Measurements from ENCODE around the gene MAFG.
A peak's percentile ranks its signal among the peaks of the same experiment; 100 is the strongest.
"Not testable (repeated sequence)": the region's sequence is repeated elsewhere in the genome, so short reads cannot be mapped to it uniquely, and the experiment has no call there.

MAFG gene

DNA sequence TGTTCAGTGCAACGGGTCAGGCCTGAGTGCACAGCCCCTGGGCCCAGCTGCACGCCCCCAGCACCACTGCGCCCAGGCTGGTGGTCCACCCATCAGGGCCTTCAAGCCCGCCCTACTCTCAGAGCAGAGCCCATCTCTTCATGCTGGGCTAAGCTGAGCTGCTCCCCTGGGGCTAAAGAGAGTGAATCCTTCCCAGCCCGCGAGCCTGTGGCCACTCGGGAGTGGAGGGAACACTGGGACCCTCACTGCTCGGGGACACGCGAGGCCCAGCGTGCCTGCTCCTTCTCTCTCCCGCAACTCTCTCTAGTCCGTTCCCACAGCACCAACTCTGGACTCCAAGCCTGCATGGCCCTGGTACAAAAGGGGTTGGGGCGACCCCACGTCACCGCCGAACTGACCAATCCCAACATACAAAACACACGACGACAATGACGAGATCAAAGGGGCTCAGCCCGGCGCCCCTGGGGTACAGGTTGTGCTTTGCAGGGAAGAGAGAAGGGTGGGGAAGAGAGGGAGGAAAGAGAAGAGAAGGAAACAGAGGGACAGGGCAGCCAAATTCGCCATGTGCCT lies 5.5 kb downstream of the MAFG start:
- no peak for DNase-seq

DNA sequence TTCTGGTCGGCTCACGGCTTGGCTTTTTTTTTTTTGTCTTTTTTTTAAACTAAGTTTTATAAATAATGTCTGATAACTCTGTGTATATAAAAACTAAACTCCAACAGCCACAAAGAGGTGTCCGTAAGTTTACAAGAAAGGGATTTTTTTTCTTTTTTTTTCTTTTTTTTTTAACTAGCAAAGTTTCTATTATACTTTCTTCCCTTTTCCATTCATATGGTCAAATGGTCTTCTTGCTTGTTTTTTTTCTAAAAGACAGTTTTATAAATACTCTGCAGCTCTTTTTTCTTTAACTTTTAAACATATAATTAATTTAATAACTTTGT lies 6.0 kb downstream of the MAFG start:
- DNase-seq, result no peak

DNA sequence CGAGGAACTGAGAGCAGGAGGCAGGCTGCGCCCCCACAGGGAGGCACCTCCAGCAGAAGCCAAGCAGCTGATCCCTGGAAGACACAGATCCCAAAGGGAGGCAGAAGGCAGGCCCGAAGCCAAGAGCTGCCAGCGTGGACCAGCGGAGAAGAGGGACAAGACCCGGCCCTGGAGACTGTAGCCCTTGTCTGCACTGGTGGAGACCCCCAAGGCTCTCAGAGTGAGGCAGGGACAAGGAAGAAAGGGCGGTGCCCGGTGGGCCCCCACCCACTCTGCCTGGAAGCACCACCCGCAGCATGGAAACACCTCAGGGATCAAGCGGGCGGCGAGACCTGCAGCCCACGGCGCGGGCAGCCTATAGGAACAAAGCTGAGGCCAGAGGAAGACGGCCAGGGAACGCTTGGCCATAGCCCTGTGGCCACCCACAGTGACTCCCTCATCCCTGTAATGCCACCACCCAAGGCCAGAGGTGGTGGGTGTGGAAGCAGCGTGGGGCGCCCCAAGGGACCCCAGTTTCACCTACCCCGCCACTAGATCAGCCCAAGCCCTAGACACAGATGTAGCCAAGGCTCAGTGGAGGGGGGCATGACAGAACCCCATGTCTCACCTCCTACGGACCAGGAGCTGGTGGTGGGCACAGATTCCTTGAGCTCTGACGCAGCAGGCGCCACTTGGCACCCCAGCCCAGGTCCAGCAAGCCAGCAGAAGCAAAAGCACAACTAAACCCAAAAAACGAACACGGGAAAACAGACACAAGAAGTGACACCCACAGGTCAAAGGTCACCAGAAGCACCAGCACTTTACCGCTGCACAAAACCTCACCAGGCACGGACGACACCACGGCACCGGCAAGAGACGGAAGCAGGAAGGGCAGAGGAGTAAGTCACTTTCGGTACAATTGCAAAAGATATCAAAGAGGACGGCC lies 6.7 kb downstream of the MAFG start:
- no peak for DNase-seq

DNA sequence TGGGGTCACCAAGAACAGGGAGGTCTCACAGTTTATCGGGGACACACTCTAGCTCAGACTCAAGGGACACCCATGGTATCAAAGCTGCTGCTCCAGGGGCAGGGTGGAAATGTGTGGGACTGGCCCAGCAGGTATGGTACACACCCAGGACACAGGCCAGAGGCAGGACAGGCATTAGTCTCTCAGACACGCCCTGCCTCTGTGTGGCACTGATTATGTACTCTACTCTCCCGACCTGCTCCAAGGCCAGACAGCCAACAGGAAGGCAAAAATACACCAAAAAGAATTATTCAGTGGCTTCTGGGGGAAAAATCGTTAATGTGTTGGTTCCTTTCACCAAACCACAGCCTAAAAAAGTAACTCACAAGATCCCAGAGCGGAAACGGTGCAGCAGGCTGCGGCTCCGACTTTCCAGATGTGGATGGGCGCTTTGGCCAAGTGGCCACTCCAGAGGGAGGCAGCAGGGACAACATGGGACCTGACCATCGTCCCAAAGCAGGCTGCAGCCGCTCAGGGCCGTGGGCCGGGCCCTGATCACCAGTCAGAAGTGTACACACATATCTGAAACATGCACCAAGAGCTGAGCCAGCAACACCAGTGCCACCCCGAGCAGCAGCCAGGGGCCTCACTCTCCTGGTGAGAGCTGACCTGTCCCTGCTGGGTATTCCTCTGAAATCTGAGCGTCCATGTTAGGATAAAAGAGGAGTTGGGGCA lies 8.5 kb downstream of the MAFG start:
- DNase-seq, result no peak

DNA sequence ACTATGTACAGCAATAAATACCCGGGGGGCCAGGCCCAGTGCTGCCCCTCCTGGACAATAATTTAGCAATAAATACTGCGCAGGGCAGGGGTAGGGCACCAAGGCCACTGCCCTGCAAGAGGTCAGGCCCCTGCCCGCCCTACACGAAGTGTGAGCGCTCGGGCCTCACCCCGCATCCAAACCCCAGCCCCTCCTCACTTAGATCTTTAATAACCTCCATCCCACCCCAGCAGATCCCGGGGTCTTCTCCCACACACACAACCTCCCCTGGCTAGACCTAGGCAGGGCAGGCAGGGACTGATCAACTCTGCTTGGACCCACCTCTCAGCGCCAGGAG lies 9.2 kb downstream of the MAFG start:
- not testable (repeated sequence) for DNase-seq

DNA sequence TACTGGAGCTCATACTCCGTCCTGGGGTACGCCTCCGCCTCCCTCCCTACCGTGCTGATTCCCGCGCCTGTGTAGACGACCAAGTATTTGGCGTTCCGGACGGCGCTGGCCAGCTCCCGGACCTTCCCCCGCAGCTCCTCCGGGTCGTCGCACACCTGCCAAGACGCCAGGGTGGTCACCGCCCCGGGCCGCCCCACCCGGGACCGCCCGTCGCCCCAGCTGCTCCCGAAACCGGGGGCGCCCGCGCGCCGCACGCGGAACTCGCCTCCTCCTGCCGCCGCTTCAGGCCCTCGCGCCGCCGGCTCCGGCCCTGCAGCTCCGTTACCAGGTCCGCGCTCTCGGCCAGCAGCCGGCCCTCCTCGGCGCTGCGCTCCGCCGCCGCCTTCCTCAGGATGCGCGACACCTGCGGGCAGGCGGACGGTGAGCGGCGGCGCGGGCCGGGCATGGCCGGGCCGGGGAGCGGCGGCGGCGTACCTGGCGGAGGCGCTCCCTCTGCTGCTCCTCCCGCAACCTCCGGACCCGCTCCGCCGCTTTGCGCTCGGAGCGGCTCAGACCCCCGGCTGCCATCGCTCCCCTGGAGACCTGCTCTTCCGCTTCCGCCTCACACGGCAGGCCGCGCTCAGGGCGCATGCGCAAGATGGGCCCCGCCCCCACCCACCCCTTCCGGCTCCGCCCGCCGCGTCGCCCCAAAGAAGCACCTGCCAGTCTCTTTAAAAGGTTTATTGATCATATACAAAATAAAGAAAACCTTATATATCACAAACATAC lies 9.8 kb downstream of the MAFG start, which contains the start of gene SIRT7:
SIRT7 (minus strand) TSS at position 612 of the 768 bp plus-strand sequence; CDS start at position 567, 45 bp downstream.
- peak; percentile 55 to 90 for DNase-seq

DNA sequence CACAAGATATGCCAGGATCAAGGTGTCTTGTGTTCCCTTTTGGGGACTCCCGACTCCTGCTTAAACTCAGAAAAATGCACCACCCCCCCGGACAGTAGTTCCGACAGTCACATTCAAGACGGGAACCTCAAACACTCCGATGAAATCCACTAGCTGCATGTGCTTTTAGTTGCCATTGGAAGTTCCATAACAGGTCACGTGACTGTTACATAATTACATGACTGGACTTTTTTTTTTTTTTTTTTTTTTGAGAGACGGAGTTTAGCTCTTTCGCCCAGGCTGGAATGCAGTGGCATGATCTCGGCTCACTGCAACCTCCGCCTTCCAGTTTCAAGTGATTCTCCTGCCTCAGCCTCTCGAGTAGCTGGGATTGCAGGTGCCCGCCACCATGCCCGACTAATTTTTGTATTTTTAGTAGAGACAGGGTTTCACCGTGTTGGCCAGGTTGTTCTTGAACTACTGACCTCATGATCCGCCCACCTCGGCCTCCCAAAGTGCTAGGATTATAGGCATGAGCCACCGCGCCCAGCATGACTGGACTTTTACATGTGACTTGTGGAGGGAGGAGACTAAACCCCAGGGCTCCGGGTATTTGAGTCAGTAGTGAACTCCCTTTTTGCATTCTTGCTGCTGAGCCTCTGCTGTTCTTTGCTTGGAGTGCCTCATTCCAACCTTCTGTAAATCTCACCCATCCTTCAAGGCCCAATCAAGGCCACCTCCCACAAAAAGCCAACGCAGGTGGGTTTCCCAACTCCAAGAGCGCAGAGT lies 11.1 kb downstream of the MAFG start:
- no peak for DNase-seq

DNA sequence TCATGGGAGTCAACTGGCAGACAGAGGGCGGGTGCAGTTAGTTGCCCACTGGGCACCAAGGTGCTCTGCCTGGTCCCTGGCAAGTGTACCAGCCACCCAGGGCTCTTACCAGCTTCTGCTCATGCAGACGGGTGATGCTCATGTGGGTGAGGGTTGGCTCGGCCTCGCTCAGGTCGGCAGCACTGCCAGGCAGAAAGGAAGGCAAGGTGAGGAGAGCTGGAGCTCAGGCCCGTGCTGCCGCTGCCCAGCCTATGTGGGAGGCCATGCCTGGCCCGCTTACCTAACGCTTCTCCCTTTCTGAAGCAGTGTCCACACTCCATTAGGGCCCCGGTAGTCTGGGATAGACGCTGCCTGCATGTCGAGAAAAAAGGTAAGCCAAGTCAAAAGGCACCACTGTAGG lies 12.2 kb downstream of the MAFG start:
- DNase-seq, result no peak

DNA sequence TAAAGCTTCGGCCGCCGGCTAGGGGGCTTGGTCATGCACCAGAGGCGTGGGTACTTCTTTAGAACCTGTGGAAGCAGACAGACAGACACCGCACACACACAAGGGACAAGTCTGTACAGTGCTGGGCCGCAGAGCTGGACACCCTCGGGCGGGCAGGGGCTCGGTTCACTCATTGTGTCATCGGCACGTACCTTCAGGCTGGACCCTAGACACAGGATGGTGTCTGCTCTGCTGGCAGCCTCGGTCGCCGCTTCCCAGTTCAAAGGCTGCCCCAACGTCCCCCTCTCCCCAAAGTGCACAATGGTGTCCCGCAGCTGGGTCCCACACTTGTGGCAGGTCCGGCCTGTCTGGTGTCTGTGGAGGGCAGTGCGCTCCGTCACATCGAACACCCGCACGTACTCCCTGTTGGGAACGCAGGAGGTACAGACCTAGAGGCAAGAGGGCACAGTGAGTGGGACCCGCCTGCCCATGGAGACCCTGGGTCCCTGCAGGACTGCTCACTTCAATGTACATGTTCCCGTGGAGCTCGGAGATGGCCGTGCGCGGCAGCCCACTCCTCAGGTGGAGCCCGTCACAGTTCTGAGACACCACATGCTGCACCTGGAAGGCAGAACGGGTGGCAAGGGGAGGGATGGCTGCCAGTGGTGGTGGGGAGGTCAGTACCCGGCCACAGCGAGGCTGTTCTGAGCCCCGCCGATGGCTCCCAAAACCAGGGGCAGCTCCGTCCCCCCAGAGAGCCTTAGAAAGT lies 13.3 kb downstream of the MAFG start:
- DNase-seq, result no peak

DNA sequence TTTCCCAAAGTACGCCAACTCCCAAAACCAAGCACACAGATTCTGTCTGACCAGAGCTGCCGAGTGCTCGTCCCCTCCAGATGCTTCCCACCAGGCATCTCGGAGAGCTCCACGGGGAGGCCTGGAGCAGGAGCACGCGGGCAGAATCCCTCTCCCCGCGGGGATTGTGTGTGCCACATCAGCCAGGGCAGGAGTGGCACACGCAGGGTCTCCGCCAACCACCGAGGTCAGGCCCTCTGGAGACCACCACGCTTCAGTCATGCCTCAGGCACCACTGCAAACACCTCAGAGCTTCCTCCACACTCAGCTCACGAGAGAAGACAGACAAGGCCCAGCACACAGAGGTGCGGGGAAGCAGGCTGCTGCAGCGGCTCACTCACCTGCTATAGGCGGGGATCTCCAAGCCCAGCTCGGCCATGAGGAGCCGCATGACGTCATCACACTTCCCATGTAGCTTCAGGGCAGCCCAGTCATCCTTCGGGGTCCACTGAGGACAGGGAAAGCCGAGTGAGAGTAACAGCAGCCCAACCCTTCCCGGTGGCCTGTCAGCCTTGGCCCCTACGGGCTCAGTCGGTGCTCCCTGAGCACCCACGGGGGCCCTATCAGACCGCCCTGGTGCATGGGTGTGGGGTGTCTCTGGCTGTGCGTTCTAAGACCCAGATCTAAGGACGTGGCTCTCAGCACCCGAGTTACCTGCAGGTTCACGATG lies 14.0 kb downstream of the MAFG start:
- DNase-seq, result no peak

DNA sequence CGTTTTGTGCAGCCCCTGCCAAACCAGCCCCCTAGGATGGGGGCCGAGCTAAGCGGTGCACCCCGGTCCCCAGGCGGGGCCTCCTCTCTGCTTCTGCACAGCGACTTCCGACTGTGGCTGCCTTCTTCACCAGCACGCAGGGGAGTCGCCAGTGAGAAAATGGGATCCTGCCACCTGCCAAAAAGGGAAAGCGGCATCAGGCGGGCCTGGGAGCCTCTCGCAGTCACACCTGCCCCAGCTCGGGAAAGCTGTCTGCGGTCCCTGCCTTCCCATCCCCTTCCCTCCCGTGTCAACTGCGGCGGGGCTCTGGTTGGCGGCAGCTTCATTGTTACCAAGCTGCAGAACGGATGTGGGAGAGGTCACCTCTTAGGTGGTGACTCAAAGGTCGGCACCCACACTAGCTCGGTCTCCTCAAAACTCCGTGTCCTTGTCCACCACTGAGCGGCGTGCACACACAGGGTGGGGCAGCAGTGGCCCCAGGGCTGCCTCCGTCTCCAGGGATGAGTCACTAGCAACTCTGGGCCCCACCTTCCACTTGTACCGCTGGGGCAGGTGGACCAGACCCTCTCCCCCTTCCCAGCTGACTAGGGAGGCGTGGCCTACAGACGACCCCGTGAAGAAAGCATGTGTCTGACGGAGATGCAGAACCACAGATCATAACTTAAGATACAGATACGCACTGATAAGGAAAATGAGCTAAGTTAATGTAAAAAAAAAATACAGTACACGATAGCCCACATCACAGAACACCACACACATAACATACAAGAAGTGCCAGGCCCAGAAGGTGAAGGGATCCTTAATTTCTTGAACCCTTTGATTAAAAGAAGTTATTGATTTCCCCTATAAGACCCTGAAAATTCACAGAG lies 14.9 kb downstream of the MAFG start:
- no peak for DNase-seq

DNA sequence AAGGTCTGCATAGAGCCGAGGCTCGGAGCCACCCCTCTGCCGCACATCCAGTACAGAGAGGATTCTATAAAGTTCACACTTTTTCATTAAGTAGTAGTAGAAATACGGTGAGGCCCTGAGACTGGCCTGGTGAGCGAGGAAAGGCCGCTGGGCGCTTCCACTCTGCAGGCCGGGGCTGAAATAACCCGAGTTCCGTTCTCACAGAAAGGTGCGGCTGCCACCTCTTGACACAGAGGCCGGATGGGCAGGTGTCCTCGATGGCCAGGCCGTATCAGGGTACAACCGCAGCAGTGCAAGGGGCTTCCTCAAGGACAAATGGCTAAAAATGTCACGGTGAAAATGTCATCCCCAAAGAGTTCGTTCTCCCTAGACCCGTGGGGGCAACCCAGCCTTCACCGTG lies 15.6 kb downstream of the MAFG start:
- no peak for DNase-seq

DNA sequence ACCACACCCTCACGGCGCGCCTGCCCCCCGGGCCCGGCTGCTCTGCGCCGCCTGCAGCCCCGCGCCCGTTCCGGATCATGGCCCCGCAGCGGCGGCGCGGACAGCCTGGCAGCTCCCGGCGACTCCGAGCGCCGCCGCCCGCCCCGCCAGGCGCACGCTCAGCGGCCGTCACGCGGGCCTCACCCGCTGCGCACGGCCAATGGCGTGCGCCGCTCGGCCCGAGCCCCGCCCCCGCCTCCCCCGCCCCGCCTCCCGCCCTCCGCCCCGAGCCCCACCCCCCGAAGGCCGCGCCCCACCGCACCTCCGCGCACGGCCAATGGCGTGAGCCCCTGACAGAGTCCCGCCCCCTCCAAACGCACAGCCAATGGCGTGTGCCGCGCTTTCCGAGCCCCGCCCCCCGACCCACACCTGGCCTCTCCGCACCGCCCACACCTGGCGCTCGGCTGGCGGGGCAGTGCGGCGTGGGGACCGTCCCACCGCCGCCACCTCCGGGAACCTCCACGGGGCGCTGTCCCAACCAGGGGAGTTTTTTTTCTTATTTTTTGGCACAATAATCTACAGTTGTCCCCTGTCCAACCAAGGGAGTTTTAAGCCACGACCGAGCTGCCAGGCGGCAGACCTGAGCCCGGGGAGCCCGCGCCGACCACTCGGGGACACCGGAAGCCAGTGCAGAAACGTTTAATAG lies 16.1 kb downstream of the MAFG start, which contains the start of gene PCYT2:
PCYT2 (minus strand) TSS at position 123 of the 685 bp plus-strand sequence; CDS start at position 79, 44 bp downstream.
- peak; percentile 43 to 92 for DNase-seq

DNA sequence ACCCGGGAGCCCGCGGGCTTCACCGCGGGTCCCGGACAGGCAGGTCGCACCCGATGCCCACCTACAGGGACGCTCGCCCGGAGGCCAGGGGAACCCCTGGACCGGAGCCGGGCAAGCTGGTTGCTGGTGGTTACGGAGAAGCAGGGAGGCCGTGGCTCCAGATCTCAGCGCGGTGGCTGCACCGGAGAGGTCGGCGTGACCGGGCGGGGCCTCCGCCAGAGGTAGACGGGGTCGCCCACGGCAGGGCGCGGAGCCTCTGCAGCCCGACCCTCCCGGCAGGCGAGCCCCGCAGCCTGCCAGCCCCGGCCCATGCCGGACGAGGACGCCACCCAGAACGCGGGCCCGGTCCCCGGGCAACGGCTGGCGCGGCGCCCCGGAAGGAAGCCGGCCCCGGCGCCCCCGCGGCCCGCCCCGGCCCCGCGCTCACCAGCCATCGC lies 16.7 kb downstream of the MAFG start:
- no peak for DNase-seq

DNA sequence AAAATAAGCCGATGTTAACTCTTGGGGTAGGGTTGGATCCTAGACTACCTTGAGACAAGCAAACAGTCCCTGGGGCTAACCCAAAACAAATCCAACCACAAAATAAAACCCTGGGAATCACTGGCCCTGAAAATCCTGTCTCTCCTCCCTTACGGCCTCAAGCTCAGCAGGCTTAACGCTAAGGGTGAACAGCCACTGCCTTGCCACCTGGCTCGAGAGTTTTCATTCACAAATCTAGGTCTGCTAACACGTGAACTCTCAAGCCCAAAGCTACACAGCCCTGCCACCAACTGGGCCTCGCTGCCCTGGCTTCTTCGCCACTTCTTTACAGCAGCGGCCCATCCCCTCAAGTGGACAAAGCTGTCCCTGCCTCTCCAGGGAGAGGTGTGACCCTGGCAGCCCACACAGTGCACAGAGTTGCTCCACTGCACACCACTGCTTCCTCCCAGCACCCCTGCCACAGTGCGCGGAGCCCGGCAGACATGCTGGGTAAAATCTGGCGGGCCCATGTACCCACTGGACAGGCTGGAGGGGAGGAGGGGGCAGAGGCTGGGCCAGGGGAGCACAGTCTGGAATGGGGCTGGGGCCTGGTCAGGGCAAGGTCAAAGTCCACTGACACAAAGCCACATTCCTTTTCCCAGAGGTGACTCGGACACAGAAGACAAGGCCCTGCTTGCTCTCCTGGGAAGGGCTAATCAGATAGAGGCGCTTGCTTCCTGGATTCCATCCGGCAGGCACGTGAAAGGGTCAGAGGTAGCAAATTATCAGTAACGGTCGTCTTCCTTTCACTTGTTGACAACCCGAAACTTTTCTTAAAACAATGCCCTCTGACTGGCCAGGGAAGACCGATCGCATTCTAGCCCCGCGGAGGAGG lies 17.3 kb downstream of the MAFG start:
- no peak for DNase-seq

DNA sequence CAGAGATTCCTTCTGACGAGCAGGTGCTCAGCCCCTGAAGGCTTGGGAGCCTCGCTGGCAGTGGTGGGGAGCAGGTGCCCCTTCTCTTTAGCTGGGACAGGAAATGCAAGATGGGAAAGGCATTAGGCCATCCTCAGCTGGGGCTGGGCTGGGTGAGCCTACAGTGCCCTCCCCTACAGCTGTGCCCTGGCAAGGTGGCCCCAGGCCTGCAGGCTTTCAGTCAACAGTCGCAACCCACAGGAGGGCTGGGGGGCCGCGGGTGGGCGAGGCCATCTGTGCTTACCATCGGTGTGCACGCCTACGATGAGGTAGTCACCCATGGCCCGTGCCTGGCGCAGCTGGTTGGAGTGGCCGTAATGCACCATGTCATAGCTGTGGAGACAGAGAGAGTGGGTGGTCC lies 18.3 kb downstream of the MAFG start:
- no peak for DNase-seq

DNA sequence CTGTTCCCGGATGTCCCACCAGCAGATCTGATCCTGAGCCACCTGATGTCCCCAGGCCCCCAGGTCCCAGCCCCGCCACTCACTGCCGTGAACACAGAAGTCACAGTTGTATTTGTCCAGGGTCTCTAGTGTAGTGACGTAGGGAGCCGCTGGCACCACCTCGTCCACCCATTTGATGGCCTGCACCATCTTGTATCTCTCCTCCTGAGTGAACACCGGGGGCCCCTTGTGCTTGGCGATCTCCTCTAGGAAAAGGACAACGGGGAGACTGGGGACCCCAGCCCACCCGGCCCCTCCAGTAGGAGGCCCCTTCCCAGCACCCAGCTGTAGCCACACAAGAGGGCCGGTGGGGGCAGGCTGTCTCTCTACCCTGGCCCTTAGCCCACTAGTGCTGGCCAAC lies 18.7 kb downstream of the MAFG start:
- no peak for DNase-seq

All from NCI-H446 (cell line).